ENCODE data around the gene RBM34. TPM values are rescaled to one million over a fixed set of nuclear protein-coding genes. Genes with fewer than 3 reads are reported as not detected.

RBM34 gene
- total and polyA plus RNA-seq, 2 experiments from 2014 or later, result 54.4 to 75.4 TPM

- H3K4me1 ChIP-seq (ENCODE audit: insufficient read depth), result peaks cover 8% of the 10 kb centered on the region
- H2AFZ ChIP-seq, result no peak overlapping the region
- H3K79me2 ChIP-seq, result peaks cover 7% of the 10 kb centered on the region
- H3K4me3 ChIP-seq, result no peak overlapping the region
- no peaks in the 10 kb centered on the region for H4K20me1 ChIP-seq (ENCODE audit: insufficient read depth, poor library complexity, severe bottlenecking)
- DNase-seq (ENCODE audit: low spot score), result no peak
- 100% methylated on average over 1 of the region's 1 CpG for WGBS (ENCODE audit: low lambda C conversion rate, missing lambda C conversion rate)
- H3K4me2 ChIP-seq, result no peak overlapping the region
- no peaks in the 10 kb centered on the region for H3K9me3 ChIP-seq (ENCODE audit: low read depth)
- TF ChIP-seq CTCF (IDR thresholded peaks at IDR 0.05; ENCODE audit: poor library complexity) (no peak), EZH2phosphoT487 (IDR thresholded peaks at IDR 0.05; ENCODE audit: low read depth, severe bottlenecking, unreplicated experiment) (no peak), EZH2 (IDR thresholded peaks at IDR 0.05; ENCODE audit: borderline replicate concordance) (no peak)
- H3K36me3 ChIP-seq (replicated peaks; ENCODE audit: insufficient read depth, low read depth), result no peaks in the 10 kb centered on the region
- no peak overlapping the region for H3K27ac ChIP-seq
- H3K27me3 ChIP-seq, result no peaks in the 10 kb centered on the region
- no peaks in the 10 kb centered on the region for H3K9me2 ChIP-seq (replicated peaks; ENCODE audit: insufficient read depth)
Measured at GRCh38 chr1:235108185-235108593, 52.9 kb downstream of the RBM34 start.

GRCh38 chr1:235107368-235108184 lies 53.5 kb downstream of the RBM34 start:
- no peak for DNase-seq (ENCODE audit: low spot score)
- Histone ChIP-seq H3K27ac (no peak overlapping the region), H3K4me1 (ENCODE audit: insufficient read depth) (peaks cover 8% of the 10 kb centered on the region), H3K79me2 (peaks cover 5% of the 10 kb centered on the region), H3K9me3 (ENCODE audit: low read depth) (no peaks in the 10 kb centered on the region), H3K4me3 (no peak overlapping the region), H3K27me3 (no peaks in the 10 kb centered on the region), H2AFZ (no peak overlapping the region), H3K36me3 (replicated peaks; ENCODE audit: insufficient read depth, low read depth) (no peaks in the 10 kb centered on the region), H3K9me2 (replicated peaks; ENCODE audit: insufficient read depth) (no peaks in the 10 kb centered on the region), H4K20me1 (ENCODE audit: insufficient read depth, poor library complexity, severe bottlenecking) (no peaks in the 10 kb centered on the region), H3K4me2 (no peak overlapping the region)
- TF ChIP-seq CTCF (IDR thresholded peaks at IDR 0.05; ENCODE audit: poor library complexity) (no peak), EZH2 (IDR thresholded peaks at IDR 0.05; ENCODE audit: borderline replicate concordance) (no peak), EZH2phosphoT487 (IDR thresholded peaks at IDR 0.05; ENCODE audit: low read depth, severe bottlenecking, unreplicated experiment) (no peak)
- whole genome bisulfite sequencing (ENCODE audit: low lambda C conversion rate, missing lambda C conversion rate), result 95% methylated on average over 16 of the region's 16 CpGs

- no peaks in the 10 kb centered on the region for H3K36me3 ChIP-seq (replicated peaks; ENCODE audit: insufficient read depth, low read depth)
- no peak overlapping the region for H2AFZ ChIP-seq
- WGBS (ENCODE audit: low lambda C conversion rate, missing lambda C conversion rate), result 98% methylated on average over 4 of the region's 4 CpGs
- H3K27ac ChIP-seq, result no peak overlapping the region
- H3K4me2 ChIP-seq, result no peak overlapping the region
- TF ChIP-seq EZH2phosphoT487 (IDR thresholded peaks at IDR 0.05; ENCODE audit: low read depth, severe bottlenecking, unreplicated experiment), result no peak
- TF ChIP-seq EZH2 (IDR thresholded peaks at IDR 0.05; ENCODE audit: borderline replicate concordance), result no peak
- no peak for TF ChIP-seq CTCF (IDR thresholded peaks at IDR 0.05; ENCODE audit: poor library complexity)
- no peaks in the 10 kb centered on the region for H3K27me3 ChIP-seq
- peaks cover 8% of the 10 kb centered on the region for H3K4me1 ChIP-seq (ENCODE audit: insufficient read depth)
- no peak overlapping the region for H3K4me3 ChIP-seq
- no peaks in the 10 kb centered on the region for H3K79me2 ChIP-seq
- H3K9me3 ChIP-seq (ENCODE audit: low read depth), result no peaks in the 10 kb centered on the region
- DNase-seq (ENCODE audit: low spot score), result no peak
- no peaks in the 10 kb centered on the region for H4K20me1 ChIP-seq (ENCODE audit: insufficient read depth, poor library complexity, severe bottlenecking)
- no peaks in the 10 kb centered on the region for H3K9me2 ChIP-seq (replicated peaks; ENCODE audit: insufficient read depth)
Measured at GRCh38 chr1:235106457-235106856, 54.6 kb downstream of the RBM34 start.

Data from hepatocyte (in vitro differentiated cells).